AG04450 (cell line): Measurements from ENCODE around the gene CEP85. TPM values are rescaled to one million over a fixed set of nuclear protein-coding genes. Genes with fewer than 3 reads are reported as not detected.

ENCODE experiments used
- CTCF ChIA-PET: fragments of 300-600, 350-600 bp; formaldehyde crosslinking; extraction: SDS; loops from one replicate; lab custom pipeline; 2022; ENCODE audit warnings: antibody characterized with exemption, inconsistent platforms; lab: Charles Lee
- POLR2A ChIA-PET: fragments of 350-600 bp; formaldehyde crosslinking; extraction: SDS; loops from one replicate; lab custom pipeline; 2021; ENCODE audit warnings: antibody characterized with exemption, inconsistent platforms; lab: Yijun Ruan, JAX
- DNase-seq: peaks from one replicate; pipeline ENCODE4 v3.0.0-alpha.2; 2011; ENCODE audit warnings: low read depth, low spot score
- H3K27ac ChIP-seq: one replicate; pipeline ENCODE4 v1.5.1; 2012; ENCODE audit warnings: low read depth, low read length, control low read depth
- H3K27me3 ChIP-seq: one replicate; pipeline ENCODE4 v1.6.0; 2012; ENCODE audit warnings: low read length; ENCODE audit not compliant: control insufficient read depth, insufficient read depth
- H3K4me3 ChIP-seq: 2 replicates; pipeline ENCODE4 v1.5.1; 2011; ENCODE audit warnings: mild to moderate bottlenecking, low read depth, low read length, control low read depth
- H3K9me3 ChIP-seq: 2 replicates; pipeline ENCODE4 v1.5.1; 2012; ENCODE audit warnings: low read length; ENCODE audit not compliant: control insufficient read depth, insufficient read depth
- polyA plus RNA-seq: library from polyadenylated mRNA; depleted of rRNA; stranded (reverse); fragments of >200 nt; gene quantifications from 2 replicates; pipeline ENCODE4 v1.2.3, GENCODE V29; 2011
- TF ChIP-seq, protein P1 (sequence below): IDR thresholded peaks from 2 replicates; pipeline ENCODE4 v1.5.1; 2011; ENCODE audit warnings: low read depth, low read length, control low read depth, inconsistent platforms

Gene CEP85
- polyA plus RNA-seq, 1 experiment: 5.8 TPM

GRCh38 chr1:26280333-26281042 lies 46.5 kb downstream of the CEP85 start:
- POLR2A ChIA-PET: interaction anchor here (1.2 to 1.6 kb wide), 2 partner anchors 34 to 97 kb away, joined by 3 to 4 read pairs; no protein-coding TSS in a partner anchor
- CTCF ChIA-PET: interaction anchor here (1.1 to 1.7 kb wide), 7 partner anchors 41 to 137 kb away, joined by 3 to 8 read pairs (median 4); partner anchors contain the start of gene CEP85
- H3K27ac ChIP-seq: peak overlapping the region; percentile 84
- no peak for DNase-seq
- H3K9me3 ChIP-seq: no peaks in the 10 kb centered on the region; the same call in 1 of the 2 replicates
- no peaks in the 10 kb centered on the region for H3K27me3 ChIP-seq
- H3K4me3 ChIP-seq: peak overlapping the region; percentile 84
- TF ChIP-seq, protein P1, sequence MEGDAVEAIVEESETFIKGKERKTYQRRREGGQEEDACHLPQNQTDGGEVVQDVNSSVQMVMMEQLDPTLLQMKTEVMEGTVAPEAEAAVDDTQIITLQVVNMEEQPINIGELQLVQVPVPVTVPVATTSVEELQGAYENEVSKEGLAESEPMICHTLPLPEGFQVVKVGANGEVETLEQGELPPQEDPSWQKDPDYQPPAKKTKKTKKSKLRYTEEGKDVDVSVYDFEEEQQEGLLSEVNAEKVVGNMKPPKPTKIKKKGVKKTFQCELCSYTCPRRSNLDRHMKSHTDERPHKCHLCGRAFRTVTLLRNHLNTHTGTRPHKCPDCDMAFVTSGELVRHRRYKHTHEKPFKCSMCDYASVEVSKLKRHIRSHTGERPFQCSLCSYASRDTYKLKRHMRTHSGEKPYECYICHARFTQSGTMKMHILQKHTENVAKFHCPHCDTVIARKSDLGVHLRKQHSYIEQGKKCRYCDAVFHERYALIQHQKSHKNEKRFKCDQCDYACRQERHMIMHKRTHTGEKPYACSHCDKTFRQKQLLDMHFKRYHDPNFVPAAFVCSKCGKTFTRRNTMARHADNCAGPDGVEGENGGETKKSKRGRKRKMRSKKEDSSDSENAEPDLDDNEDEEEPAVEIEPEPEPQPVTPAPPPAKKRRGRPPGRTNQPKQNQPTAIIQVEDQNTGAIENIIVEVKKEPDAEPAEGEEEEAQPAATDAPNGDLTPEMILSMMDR: no peak

DNA sequence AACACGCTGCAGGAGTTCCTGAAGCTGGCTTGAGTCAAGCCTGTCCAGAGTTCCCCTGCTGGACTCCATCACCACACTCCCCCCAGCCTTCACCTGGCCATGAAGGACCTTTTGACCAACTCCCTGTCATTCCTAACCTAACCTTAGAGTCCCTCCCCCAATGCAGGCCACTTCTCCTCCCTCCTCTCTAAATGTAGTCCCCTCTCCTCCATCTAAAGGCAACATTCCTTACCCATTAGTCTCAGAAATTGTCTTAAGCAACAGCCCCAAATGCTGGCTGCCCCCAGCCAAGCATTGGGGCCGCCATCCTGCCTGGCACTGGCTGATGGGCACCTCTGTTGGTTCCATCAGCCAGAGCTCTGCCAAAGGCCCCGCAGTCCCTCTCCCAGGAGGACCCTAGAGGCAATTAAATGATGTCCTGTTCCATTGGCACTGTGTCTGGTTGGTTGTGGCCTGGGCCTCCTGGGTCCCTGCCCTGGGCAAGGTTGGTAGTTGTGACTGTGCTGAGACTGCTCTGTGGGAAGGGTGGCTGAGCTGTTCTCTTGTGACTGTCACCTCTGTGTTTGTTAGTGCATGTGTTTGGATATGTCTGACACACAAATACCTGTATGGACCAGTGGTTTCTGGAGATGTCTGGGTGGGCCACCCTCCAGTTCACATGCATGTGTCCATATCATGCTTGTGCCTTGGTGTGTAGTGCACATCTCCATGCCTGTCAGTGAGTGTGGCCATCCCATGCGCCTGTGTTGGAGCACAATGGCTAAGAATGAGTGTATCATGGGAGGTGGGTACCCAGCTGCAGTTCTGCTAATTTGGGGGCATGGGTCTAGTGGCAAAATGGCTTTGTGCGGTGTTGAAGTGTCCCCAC lies 47.3 kb downstream of the CEP85 start:
- DNase-seq: no peak
- ChIA-PET CTCF (interaction anchor here (1.1 to 1.7 kb wide), 3 partner anchors 40 to 135 kb away, joined by 4 to 8 read pairs (median 4); no protein-coding TSS in a partner anchor), POLR2A (interaction anchor here (0.7 to 1.6 kb wide), 3 partner anchors 8 to 96 kb away, joined by 3 to 4 read pairs (median 3); no protein-coding TSS in a partner anchor)
- peak overlapping the region; percentile 61 for H3K27ac ChIP-seq
- H3K4me3 ChIP-seq: peak overlapping the region; percentile 84
- TF ChIP-seq, protein P1: no peak
- H3K9me3 ChIP-seq: no peaks in the 10 kb centered on the region; the same call in 1 of the 2 replicates
- no peaks in the 10 kb centered on the region for H3K27me3 ChIP-seq

DNA sequence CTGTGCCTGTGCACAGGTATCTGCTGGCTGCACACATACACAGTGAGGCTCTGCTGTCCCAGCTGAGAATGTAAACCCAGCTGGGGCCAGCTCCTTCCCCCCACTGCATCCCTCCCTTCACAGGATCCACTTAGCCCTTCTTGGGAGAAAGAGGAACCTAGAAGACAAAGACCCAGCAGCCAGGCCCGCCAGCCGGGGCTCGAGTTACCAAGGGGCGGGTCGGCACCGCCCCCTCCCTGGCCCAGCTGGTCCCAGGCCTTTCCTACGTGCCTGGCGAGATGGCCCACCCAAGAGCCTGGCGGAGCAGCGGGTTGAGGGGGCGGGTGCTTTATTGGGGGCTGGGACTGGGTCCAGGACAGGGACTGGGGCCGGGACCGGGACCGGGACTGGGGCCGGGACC lies 48.0 kb downstream of the CEP85 start:
- H3K9me3 ChIP-seq: no peaks in the 10 kb centered on the region; the same call in 1 of the 2 replicates
- DNase-seq: peak; percentile 29
- TF ChIP-seq, protein P1: no peak
- peak overlapping the region; percentile 61 for H3K27ac ChIP-seq
- CTCF ChIA-PET: interaction anchor here (1.1 to 1.7 kb wide), 3 partner anchors 40 to 135 kb away, joined by 4 to 8 read pairs (median 4); no protein-coding TSS in a partner anchor
- POLR2A ChIA-PET: interaction anchor here (0.7 to 1.6 kb wide), 3 partner anchors 9 to 96 kb away, joined by 3 to 4 read pairs (median 3); no protein-coding TSS in a partner anchor
- H3K4me3 ChIP-seq: peak overlapping the region; percentile 84
- H3K27me3 ChIP-seq: no peaks in the 10 kb centered on the region

DNA sequence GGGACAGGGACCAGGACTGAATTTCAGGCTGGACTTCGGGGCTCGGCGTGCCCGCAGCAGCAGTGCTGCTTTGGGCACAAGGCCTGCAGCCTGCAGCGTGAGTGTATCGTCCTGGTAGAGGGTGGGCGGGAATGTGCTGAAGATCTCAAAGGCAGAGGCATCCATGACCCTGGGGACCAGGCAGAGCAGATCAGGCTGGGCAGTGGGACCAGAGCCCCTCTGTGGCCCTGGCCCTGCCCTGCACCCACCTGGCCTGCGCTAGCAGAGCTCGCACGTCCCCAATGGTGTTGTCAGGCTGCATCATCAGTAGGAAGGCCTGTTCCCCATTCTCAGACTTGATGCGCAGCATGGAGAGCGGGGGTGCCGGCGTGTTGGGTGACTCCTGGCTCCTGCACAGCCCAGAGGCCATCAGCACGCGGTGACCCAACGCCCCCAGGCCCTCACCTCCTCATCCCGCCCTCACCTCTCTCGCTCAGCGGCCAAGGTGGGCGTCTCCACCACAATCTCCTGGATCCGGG lies 48.5 kb downstream of the CEP85 start:
- DNase-seq: no peak
- TF ChIP-seq, protein P1: no peak
- H3K27ac ChIP-seq: peak overlapping the region; percentile 61
- ChIA-PET POLR2A (interaction anchor here (0.7 kb wide), 1 partner anchor 9 kb away, joined by 3 read pairs; no protein-coding TSS in a partner anchor), CTCF (no interaction called here)
- H3K4me3 ChIP-seq: peak overlapping the region; percentile 84
- no peaks in the 10 kb centered on the region for H3K27me3 ChIP-seq
- H3K9me3 ChIP-seq: no peaks in the 10 kb centered on the region; the same call in 1 of the 2 replicates
